ENCODE results near the gene GSG1.

The GSG1 gene

DNA sequence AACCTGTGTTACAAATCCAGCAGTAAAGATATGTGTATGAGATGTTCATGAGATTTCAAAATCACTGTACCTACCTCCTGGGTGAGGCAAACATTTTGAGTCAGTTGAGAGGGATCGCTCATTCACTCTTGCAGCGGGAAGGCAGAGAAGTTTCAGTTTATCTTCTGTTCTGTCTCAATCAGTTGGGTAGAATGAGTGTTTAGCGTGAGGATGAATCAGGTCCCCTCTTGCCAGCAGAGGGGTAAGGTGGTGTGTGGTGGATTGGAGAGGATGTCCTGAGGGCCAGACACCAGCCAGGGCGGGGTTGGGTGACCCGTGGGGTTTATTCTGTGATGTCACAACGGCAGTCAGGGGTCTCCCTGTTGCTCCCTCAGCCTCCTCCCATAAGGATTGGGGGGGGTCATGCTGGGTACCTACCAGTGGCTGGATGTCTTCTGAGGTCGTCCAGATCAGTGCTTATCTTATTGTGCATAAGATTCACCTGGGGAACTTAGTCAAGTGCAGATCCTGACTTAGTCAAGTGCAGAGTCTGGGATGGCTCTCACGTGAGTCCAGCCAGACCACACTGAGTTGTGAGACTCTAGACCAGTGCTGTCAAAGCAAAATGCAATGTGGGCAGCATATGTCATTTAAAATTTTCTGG, at the start of gene GSG1:
Gene GSG1, minus strand, starts transcription at position 277 of the 643 bp plus-strand sequence. Its CDS starts 155 bp downstream, at position 122.
- DNase-seq, result no peak

DNA sequence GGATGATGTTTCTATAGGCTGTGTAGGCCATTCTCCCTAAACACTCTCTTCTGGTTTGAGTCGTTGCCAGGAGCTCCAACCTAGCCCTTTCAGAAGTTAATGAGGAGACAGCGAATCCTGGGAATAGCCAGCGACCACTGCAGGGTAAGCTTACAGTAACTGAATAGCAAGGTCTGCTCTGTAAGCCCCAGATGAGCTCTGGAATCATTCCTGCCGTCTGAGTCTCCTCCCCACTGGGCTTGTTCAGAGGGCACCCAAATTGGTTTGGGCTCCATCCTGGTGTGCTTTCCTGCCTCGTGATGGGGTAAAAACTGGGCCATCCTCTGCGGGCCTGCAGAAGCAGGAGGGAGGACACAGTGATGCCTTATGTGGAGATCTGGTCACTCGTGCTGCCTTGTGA, 49.7 kb upstream of the GSG1 start:
- DNase-seq, result no peak

DNA sequence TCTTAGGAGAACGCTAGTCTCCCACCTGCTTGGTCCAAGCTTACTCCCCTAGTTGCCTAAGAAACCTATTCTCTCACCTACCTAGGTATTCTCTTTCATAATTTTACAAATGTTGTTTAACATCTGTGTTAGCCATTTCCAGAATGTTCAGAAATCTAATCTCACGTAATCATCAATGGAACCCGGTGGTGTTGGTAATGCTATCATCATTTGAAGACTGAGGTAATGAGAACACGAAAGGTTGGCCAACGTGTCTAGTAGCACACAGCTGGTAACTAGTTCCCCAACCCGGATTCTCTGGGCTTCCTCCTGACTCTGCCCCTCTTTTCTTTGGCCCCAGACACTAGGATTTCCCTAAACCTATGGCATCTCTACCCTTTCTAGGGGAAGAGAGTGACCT, 49.3 kb upstream of the GSG1 start:
- no peak for DNase-seq

DNA sequence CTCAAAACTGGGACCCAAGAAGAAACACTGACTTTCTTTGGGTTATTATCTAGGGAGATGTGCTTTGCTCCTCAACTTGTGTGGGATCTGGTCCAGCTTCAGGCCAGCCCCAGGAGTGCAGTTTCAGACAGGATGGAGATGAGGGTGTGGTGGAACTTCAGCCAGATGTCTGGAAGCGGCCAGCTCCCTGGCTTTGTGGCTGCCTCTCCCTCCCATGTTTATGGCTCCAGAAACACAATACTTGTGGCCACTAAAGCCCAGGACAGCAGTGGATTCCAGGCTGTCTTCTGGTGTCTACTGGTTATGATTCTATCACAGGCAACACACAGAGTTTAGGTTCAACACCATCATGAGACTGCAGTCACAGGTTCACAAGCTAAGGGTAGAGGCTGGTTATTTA, 48.8 kb upstream of the GSG1 start:
- no peak for DNase-seq

DNA sequence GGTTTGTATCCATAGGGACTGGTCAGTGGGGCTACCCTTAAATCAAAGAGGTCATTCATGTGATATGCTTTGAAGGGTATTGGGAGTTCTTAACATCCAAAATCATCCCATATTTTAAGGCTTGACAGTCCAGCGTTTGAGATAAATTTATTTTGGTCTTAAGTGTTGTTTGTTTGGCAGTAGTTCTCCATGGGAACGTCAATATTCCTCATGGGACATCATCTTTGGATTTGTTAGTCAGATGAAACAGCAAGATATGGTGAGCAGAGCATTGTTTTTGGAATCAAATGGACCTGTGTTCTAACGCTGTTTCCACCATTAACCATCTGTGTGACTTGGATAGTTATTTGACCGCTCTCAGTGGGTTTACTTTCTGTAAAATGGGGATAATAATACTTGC, 45.9 kb upstream of the GSG1 start:
- no peak for DNase-seq

DNA sequence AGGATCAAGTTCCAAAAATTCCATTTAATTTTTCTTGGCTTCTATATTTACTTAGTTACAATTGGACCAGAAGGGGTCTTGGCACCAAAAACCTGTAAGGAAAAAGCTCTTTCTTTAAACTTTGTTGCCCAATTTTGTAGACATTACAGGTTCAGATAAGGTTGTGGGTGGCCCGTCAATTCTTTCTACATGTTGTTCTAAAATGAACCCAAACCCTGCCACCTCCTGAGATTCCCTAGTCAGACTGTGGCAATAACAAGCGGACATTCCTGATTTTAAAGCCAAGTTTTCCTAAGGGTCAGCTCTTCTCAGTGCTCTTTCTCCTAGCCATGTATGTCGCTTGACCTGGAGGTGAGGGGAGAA, 45.0 kb upstream of the GSG1 start:
- no peak for DNase-seq

DNA sequence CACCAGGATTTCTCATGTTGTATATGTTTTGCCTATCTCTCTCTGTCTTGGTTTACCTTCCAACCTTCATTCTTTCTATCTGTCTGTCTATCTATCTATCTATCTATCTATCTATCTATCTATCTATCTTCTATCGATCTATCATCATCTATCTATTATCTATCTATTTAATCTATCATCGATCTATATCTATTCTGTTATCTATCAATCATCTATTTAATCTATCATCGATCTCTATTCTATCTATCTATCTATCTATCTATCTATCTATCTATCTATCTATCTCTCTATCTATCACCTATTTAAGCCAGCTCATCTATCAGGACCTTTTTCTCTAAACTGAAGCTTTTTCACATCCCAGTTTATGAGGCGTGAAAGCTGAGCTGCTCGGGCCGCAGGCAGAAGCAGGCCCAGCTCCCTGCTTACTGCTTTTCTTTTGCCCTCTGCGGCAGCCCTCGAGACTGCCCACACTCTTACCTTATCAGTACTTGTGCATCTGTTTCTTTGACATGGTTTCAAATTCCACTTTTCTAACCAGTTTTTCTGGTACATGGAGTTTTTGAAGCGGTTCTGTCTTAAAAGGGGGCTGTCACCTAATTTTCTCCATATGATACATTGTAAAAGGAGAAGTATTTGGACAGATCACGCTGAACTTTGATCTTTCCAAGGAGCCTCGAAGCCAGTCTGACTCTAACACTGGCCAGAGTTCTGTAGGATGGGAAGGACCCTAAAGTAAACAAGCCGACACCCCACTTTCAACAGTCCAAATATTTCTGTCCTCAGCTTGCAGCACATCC, 44.4 kb upstream of the GSG1 start:
- no peak for DNase-seq

DNA sequence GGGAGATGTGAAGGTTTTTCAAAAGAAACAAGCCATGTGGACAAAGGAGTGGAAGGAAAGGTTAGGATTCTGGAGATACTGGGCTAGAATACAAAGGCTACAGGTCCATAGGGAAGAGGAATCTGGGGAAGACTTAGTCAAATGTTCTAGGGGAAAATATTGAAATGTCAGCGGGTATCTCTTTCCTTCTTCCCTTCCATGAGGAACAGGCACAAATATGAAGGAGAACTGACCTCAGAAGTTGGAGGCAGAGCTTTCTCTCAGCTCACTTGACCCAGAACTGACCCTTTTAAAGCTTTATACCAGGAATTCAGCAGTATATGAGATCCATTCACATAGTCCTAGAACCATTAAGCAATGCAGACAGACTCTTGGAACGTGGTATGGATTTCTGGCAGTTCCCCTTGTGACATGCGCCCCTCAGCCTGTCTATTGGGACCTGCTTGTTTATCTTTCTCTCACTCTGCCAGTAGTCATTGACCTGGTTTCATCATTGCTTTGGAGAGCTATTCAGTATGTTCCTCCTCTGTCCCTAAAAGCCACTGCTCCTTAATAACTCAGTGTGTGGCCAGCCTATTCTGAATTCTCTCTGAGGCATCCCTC, 43.0 kb upstream of the GSG1 start:
- no peak for DNase-seq

DNA sequence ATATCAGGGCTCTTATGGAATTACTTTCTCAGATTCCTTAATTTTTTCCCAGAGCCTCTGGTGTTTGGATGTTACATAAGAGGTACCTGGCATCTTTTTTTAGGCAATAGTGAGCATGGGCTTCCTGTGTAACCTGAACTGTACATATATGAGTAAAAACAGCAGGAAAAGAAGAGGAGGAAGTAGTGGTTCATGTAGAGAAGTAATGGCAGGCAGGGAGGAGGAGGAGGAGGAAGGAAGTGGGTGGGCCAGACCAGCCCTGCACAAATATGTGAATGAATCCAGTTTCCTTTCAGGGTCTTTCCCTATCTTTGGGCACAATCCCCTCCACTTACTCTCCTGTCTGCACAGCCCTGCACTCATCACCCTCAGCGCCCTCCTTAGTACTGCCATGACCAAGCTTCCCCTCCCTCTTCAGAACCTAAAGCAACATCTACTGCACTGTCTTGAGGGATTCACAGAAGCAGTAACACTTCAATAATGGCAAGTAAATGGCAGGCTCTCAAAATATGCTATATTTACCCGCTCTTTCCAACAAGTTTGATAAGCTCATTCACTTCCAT, 40.9 kb upstream of the GSG1 start:
- no peak for DNase-seq

DNA sequence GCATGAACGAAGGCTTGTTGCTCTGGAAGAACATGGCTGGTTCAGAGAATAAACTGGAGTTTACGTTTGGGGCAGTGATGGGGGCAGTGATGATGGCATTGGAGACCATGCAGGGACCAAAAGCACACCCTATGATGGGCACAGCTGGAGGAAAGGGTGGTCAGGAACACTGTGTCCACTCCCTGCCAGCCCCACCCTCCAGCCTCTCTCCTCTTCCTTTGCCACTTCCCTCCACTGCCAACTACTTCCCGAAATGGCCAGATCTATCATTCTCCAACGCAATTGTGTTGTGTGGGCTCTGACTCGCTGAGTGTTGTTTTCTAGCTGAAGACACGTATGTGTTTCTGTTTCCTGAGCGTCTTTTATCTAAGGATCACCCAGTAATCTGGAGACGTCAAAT, 39.3 kb upstream of the GSG1 start:
- no peak for DNase-seq

DNA sequence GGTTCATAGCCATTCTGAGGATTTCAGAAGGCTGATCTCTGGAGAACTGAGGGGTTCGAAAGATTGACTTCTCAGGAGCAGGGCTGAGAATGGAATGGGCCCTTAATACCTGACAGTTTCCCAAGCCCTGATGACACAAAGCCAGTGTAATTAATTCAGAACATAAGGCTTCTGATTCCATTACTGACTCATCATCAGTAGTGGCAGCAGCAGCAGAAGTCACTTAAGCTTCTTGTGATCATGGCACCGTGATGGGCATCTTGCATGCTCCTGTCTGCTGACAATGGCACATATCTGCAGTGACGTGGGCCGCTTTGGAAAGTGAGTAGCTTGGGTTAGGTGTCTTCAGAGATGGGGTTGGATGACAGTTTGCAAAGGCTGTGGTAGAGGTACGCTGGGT, 38.2 kb upstream of the GSG1 start:
- no peak for DNase-seq

DNA sequence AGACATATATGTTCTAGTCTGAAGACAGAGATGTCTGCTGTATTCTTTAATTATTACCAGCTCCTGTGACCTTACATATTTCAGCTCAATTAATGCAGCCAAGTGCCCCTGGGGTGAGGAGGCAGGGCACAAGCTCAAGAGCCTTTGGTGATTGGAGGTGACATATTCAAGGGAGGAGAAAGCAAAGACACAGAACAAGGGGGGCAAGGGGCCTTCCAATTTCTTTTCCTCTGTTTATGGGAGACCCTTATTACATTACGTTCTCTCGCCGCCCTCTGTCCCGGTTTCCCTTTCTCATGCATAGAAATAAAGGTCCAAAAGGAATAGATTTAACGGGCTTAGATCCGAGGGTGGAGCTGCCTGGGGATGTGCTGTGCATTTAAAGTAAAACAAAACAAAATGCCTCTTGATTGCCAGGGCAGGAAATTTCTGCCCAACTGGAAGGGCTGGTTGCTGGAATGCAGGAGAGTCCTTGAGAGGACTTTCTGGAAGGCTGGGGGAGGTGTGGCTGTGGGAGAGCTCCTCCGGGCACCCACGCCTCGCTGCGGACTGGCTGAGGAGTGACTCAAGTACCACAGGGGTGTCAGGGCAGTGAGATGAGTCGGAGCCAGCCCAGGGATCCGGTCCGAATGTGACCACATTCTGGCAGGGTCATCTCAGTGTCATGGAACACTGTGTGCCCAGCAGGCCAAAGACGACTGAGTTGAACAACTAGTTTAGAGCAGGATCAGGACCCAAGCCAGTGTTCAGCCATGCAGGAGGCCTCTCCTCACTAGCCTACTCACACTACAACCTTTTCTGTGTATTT, 32.1 kb upstream of the GSG1 start:
- DNase-seq, result peak; percentile 57 to 72

DNA sequence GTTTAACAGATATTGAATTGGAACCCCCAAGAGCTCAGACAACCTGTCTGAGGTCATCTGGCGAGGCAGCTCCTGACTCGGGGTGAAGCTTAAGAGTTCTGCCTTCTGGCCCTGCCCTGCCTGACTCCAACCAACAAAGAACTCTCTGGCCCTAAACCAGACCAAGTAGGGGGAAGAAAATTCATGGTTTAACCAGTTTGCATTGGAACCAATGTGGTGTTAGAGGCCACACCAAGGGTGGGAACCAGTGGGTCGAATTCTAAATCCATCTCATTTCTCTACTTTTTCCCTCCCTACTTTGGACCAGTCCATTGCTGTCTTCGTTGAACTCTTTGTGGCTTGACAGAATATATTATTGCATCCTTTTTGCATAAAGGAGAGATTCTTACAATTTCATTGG, 30.4 kb upstream of the GSG1 start:
- no peak for DNase-seq

DNA sequence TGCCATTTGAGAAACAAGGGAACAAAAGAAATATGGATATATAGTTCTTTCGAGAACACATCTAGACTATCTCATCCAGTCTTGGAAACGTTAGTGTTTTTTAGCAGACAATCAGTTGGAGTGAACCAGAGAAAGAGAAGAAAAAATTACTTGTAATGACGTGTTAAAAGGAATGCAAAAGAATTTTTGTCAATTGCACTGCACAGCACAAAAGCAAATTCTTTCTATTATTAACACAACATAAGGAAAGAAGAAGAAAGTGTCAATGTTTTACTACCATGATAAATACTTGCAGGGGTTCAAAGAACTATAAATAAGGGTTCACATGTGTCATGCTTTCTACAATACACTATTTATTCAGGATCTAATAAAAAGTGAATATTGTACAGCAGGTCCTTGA, 27.5 kb upstream of the GSG1 start:
- no peak for DNase-seq

DNA sequence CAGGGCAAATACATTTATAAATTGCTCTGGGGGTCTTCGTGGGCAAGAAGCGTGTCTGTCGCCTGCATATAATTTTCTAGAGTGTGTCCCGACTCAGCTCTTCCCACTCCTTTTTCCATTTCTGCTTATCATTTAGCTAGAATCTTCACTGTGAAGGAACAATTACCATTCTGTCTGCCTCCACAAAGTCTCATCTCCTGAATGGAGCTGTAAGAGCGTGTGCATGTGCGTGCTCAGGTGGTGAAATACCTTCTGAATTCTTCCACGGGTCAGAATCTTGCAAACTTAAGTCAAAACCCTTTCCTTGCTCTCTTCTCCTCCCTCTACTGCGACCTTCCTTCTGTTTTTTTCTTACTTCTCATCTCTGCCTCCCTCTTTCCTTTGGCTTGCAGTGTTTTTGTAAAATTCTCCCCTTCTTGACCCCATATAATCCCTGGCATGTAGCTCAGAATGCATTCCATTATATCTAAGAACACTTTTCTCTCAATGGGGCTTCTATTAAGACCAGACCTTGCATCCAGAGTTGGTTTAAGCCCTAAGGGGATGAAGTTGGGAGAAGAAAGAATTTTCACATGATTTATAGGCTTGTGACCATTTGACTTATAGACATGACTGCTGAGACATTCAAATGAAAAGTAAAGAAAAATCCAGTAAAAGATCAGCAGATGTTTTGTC, 25.0 kb upstream of the GSG1 start:
- DNase-seq, result no peak

DNA sequence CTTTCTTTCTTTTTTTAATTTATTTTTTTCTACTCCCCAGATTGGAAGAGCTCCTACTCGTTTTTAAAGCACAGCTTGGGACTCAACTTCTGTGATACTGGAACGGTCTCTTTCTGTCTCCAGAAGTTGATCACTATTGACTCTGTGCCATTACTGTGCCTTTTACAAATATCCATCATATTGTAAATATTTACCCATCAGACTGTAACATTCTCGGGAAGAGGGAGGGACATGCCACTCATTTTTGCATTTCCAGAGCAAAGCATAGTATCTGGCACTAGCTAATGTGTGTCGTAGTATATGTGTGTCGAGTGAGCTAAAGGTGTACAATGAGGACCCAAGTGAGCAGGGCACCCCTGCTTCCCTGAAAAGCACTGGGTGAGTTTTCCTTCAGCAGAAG, 24.0 kb upstream of the GSG1 start:
- no peak for DNase-seq

DNA sequence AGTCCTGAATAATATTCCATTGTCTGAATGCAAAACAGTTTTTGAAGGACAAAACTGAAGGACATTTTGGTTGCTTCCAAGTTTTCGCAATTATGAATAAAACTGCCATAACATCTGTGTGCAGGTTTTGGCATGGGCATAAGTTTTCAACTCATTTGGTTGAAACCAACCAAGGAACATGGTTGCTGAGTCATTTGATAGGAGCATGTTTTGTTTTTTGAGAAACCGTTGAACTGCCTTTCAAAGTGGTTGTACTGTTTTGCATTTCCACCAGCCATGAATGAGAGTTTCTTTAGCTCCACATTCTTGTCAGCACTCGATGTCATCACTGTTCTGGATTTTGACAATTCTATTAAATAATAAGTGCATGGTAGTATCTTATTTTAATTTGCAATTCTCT, 23.0 kb upstream of the GSG1 start:
- DNase-seq, result no peak

DNA sequence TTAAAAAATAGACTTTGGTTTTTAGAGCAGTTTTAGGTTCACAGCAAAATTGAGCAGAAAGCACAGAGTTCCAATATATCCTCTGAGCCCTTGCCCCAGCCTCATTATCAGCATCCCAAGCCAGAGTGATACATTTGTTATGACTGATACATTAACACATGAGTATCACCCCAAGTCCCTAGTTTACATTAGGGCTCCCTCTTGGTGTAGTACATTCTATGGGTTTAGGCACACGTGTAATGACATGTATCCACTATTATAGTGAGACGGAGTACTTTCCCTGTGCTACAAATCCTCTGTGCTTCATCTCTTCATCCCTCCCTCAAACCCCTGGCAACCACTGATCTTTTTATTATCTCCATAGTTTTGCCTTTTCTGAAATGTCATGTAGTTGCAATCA, 22.5 kb upstream of the GSG1 start:
- DNase-seq, result no peak

DNA sequence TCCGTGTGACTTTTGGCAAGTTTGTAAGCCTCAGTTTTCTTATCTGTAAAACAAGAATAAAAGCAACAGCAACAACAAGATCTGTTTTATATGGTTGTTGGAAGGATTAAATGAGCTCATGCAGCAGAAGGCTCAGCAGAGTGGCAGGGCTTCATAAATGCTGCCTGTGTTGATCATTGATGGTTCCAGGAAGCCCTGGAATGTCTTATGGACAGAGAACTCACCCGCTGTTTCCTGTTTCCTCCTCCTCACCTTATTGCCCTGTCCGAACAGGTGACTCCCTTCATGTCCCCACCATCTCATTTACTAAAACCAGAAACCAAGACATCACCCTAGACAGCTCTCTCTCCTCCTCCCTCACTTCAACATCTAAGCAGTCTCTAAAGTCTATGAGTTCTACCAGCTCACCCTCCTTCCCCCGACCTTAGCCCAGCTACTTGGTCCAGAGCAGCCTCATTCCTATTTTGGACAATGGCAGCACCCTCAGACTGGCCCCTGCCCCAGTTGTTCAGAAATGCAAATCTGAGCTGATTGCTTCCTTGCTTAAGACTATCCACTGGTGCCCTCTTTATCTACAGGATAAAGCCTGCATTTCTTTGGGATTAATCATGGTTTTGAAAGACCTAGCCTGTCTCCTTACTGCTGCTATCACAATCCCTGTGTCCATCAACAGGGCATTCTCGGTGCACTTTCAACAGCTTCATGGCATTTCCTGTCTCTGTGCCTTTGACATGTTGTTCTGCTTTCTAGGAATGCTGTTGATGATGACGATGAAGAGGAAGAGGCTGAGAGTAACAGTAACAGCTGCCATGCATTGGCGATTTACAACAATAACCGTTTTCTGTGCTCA, 21.4 kb upstream of the GSG1 start:
- DNase-seq, result peak; percentile 31 to 85

DNA sequence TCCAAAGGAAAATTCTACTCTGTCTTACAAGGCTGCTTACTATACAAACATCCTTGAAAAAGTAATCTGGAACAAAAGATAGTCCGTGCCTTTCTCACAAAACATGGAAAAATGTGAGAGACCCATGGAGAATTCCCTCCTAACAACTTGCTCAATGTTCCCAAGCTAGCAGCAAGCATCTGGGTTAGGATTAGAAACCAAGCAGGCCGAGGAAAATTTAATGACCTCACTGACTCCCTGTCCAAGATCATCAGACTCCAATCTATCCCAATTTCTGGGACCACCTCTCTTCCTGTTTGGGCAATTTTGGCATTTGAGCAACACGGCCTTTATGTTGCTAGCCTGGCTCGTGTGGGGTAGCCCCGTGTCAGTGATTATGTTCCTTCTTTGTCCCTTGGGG, 18.1 kb upstream of the GSG1 start:
- no peak for DNase-seq

DNA sequence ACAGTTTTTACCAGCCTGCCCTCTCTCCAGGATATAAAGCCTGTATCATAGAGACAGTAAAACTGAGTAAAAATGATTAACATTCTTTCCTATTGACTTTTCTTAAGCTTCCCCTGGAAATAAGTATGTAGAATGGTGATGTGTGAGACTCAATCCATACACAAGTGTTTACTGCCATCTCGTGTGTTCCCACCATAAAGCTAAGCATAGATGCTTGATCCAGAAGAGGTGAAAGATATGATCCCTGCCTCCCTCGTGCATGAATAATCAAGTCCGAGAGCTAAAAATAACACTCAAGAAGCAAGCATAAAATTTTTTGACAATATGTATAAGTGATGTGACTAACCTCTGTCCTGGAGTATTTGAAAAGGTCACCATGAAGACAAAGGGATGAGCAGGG, 16.9 kb upstream of the GSG1 start:
- DNase-seq, result no peak

DNA sequence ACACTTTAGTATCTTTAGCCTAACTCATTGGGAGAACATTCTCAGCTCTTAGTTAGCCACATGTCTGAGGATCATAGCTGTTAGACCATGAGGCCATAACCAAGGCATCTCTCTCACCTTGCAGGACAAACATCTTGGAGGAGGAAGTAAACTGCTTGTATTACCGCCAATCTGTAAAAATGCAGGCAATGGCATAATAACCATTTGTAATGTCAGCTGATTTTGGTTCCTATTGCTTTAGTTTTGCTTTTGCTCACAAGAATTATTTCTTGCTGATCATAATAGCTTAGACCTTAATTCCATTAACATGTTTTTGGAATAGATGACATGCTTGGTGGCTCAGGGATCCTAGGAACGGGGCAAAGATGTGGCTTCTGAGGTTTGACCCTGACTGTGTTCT, 16.4 kb upstream of the GSG1 start:
- DNase-seq, result no peak

Data from SW 1271 (cell line).